Gastroesophageal sphincter (tissue), 4 donors: ENCODE data around the gene NEK10. TPM values are rescaled to one million over a fixed set of nuclear protein-coding genes. Genes with fewer than 3 reads are reported as not detected.

Source experiments
- ATAC-seq: fragments of 150-250 bp; one replicate; pipeline ENCODE4 v1.9.1; 2016; ENCODE audit warnings: mild to moderate bottlenecking, moderate library complexity
- H3K27ac ChIP-seq, 4 donors: fragments of 200-600 bp; sonication (generic) in 3 of 4; 1 replicate in 3 of 4; 2 replicates in 1 of 4; pipeline ENCODE4 v1.5.1; 2016 to 2019
- H3K27me3 ChIP-seq: fragments of 200-600 bp; sonication (generic); one replicate; pipeline ENCODE4 v1.5.1; 2019
- H3K36me3 ChIP-seq, 2 donors: fragments of 200-600 bp; sonication (generic); one replicate each; pipeline ENCODE4 v1.5.1; 2019; ENCODE audit warnings: control low read depth in 1 of 2
- H3K4me1 ChIP-seq, 3 donors: fragments of 200-600 bp; sonication (generic); 1 replicate in 2 of 3; 2 replicates in 1 of 3; pipeline ENCODE4 v1.5.1; 2016 to 2019; ENCODE audit warnings: control low read depth in 2 of 3
- H3K4me3 ChIP-seq, 2 donors: fragments of 200-600 bp; sonication (generic); one replicate each; pipeline ENCODE4 v1.5.1; 2019; ENCODE audit warnings: mild to moderate bottlenecking in 1 of 2, moderate library complexity in 1 of 2
- H3K9me3 ChIP-seq, 3 donors: fragments of 200-600 bp; sonication (generic); one replicate each; pipeline ENCODE4 v1.5.1; 2017 to 2019; ENCODE audit warnings: control low read depth in 2 of 3
- CTCF ChIP-seq, 4 experiments: fragments of 200-600 bp in 2 of 4; fragments of 450-650 bp in 2 of 4; sonication (generic) in 1 of 4; IDR thresholded peaks; one replicate each; pipeline ENCODE4 v1.5.1; 2017 to 2019; ENCODE audit warnings: antibody characterized with exemption in 4 of 4, mild to moderate bottlenecking in 2 of 4, moderate library complexity in 2 of 4
- EP300 ChIP-seq: sonication (generic); formaldehyde crosslinking; IDR thresholded peaks from one replicate; pipeline ENCODE4 v1.6.1; 2017; ENCODE audit warnings: antibody characterized with exemption, mild to moderate bottlenecking
- POLR2A ChIP-seq, 2 donors: fragments of 450-650 bp; IDR thresholded peaks; one replicate each; pipeline ENCODE4 v1.6.1; 2017; ENCODE audit warnings: antibody characterized with exemption in 2 of 2, mild to moderate bottlenecking in 2 of 2, moderate library complexity in 1 of 2
- POLR2AphosphoS5 ChIP-seq: sonication (generic); formaldehyde crosslinking; IDR thresholded peaks from one replicate; pipeline ENCODE4 v1.6.1; 2017; ENCODE audit warnings: antibody characterized with exemption
- WGBS, 2 donors: methylation state at CpG; one replicate each; pipeline ENCODE4 v1.1.5; 2018; ENCODE audit warnings: low coverage in 1 of 2; 5-methylcytosine and 5-hydroxymethylcytosine counted together
- total RNA-seq, 4 donors: library from RNA; depleted of rRNA; stranded (reverse); fragments of >200 nt; gene quantifications; one replicate each; pipeline ENCODE4 v1.1.0, GENCODE V29; 2016

NEK10 gene
- total RNA-seq, 4 donors from 2014 or later: 0.62 to 2.7 (median 1.5) TPM

- no peaks in the 10 kb centered on the region for H3K9me3 ChIP-seq
- peaks cover 0 to 10% (median 0%) of the 10 kb centered on the region in 3 donors for H3K4me1 ChIP-seq
- H3K27ac ChIP-seq: peak overlapping the region in 3 of 4 donors; percentile 8 to 44 (median 34)
- no peak overlapping the region for H3K4me3 ChIP-seq
- H3K27me3 ChIP-seq: no peaks in the 10 kb centered on the region
- ATAC-seq: no peak
- WGBS, 2 donors: 53 to 58% methylated on average over 2 to 3 of the region's 3 CpGs
- TF ChIP-seq CTCF (IDR thresholded peaks at IDR 0.05) (no peak), POLR2AphosphoS5 (no peak), EP300 (no peak), POLR2A (IDR thresholded peaks at IDR 0.05) (no peak)
- no peaks in the 10 kb centered on the region for H3K36me3 ChIP-seq
Measured at GRCh38 chr3:27166888-27167287, 202.3 kb downstream of the NEK10 start.

- H3K27ac ChIP-seq: peak overlapping the region in 3 of 4 donors; percentile 22 to 44 (median 34)
- ATAC-seq: peak; percentile 71
Measured at GRCh38 chr3:27165321-27165721, 203.9 kb downstream of the NEK10 start.

GRCh38 chr3:27160779-27161287 is 208.3 kb downstream of the NEK10 start:
- no peak for ATAC-seq

More at GRCh38 chr3:27165321-27165721, 203.9 kb downstream of the NEK10 start:
- H3K4me3 ChIP-seq: no peak overlapping the region
- H3K36me3 ChIP-seq: no peaks in the 10 kb centered on the region
- H3K4me1 ChIP-seq: peaks cover 0 to 10% (median 0%) of the 10 kb centered on the region in 3 donors
- 65 to 85% methylated on average over 2 of the region's 2 CpGs for WGBS, 2 donors
- no peaks in the 10 kb centered on the region for H3K9me3 ChIP-seq
- TF ChIP-seq CTCF (IDR thresholded peaks at IDR 0.05) (no peak), POLR2A (IDR thresholded peaks at IDR 0.05) (no peak), POLR2AphosphoS5 (no peak), EP300 (no peak)
- H3K27me3 ChIP-seq: no peaks in the 10 kb centered on the region

GRCh38 chr3:27160146-27160545 is 209.0 kb downstream of the NEK10 start:
- Histone ChIP-seq H3K4me3 (no peak overlapping the region), H3K27ac (no peak overlapping the region), H3K9me3 (no peaks in the 10 kb centered on the region), H3K4me1 (peaks cover 0 to under 1% (median 0%) of the 10 kb centered on the region in 3 donors), H3K27me3 (no peaks in the 10 kb centered on the region), H3K36me3 (no peaks in the 10 kb centered on the region)
- TF ChIP-seq EP300 (no peak), POLR2A (IDR thresholded peaks at IDR 0.05) (no peak), POLR2AphosphoS5 (no peak), CTCF (IDR thresholded peaks at IDR 0.05) (no peak)
- ATAC-seq: no peak
- WGBS, 2 donors: 92 to 96% methylated on average over 3 of the region's 3 CpGs

More at GRCh38 chr3:27160779-27161287, 208.3 kb downstream of the NEK10 start:
- no peak overlapping the region for H3K27ac ChIP-seq
- peaks cover 0 to 8% (median 0%) of the 10 kb centered on the region in 3 donors for H3K4me1 ChIP-seq
- no peaks in the 10 kb centered on the region for H3K36me3 ChIP-seq
- no peak for TF ChIP-seq POLR2A (IDR thresholded peaks at IDR 0.05)
- no peak for TF ChIP-seq POLR2AphosphoS5
- no peak for TF ChIP-seq CTCF (IDR thresholded peaks at IDR 0.05)
- no peaks in the 10 kb centered on the region for H3K9me3 ChIP-seq
- H3K4me3 ChIP-seq: no peak overlapping the region
- no peaks in the 10 kb centered on the region for H3K27me3 ChIP-seq
- WGBS, 2 donors: 73 to 89% methylated on average over 2 of the region's 2 CpGs

GRCh38 chr3:27147215-27147614 is 222.0 kb downstream of the NEK10 start:
- Histone ChIP-seq H3K4me1 (no peaks in the 10 kb centered on the region), H3K4me3 (no peak overlapping the region), H3K27ac (no peak overlapping the region), H3K9me3 (no peaks in the 10 kb centered on the region), H3K27me3 (no peaks in the 10 kb centered on the region), H3K36me3 (no peaks in the 10 kb centered on the region)
- TF ChIP-seq POLR2A (IDR thresholded peaks at IDR 0.05) (no peak), CTCF (IDR thresholded peaks at IDR 0.05) (no peak), EP300 (no peak), POLR2AphosphoS5 (no peak)
- peak; percentile 7 for ATAC-seq
- WGBS, 2 donors: 89% methylated on average over 1 of the region's 1 CpG; no CpG with 5 or more reads in 1 of the 2 donors
